Kidney epithelial cell (primary cell): ENCODE measurements around the gene ETS2. TPM values are rescaled to one million over a fixed set of nuclear protein-coding genes. Genes with fewer than 3 reads are reported as not detected.

Source experiments
- DNase-seq: peaks from one replicate; pipeline ENCODE4 v3.0.0-alpha.2; 2010; ENCODE audit warnings: low read depth
- H3K27me3 ChIP-seq: 2 replicates; pipeline ENCODE4 v1.6.0; 2011; ENCODE audit warnings: low read length; ENCODE audit not compliant: control insufficient read depth, insufficient read depth
- H3K36me3 ChIP-seq: 2 replicates; pipeline ENCODE4 v1.5.1; 2011; ENCODE audit warnings: low read length; ENCODE audit not compliant: control insufficient read depth, insufficient read depth
- H3K4me3 ChIP-seq: 2 replicates; pipeline ENCODE4 v1.5.1; 2011; ENCODE audit warnings: low read depth, mild to moderate bottlenecking, control low read depth, low read length
- CTCF ChIP-seq: IDR thresholded peaks from 2 replicates; pipeline ENCODE4 v1.5.1; 2011; ENCODE audit warnings: mild to moderate bottlenecking, moderate library complexity, low read length, control low read depth, inconsistent platforms; ENCODE audit not compliant: insufficient read depth, poor library complexity, severe bottlenecking
- total RNA-seq: library from RNA; depleted of rRNA; stranded (reverse); fragments of >200 nt; gene quantifications from 2 replicates; pipeline ENCODE4 v1.2.3, GENCODE V29; 2015

The ETS2 gene
- total RNA-seq, 1 donor from 2014 or later: 41.2 TPM

GRCh38 chr21:38804789-38805327, 871 bp upstream of the ETS2 start:
- peak; percentile 75 for TF ChIP-seq CTCF
- no peak for DNase-seq
- no peaks in the 10 kb centered on the region for H3K36me3 ChIP-seq
- H3K4me3 ChIP-seq: peak overlapping the region; percentile 61
- H3K27me3 ChIP-seq: no peaks in the 10 kb centered on the region

DNA sequence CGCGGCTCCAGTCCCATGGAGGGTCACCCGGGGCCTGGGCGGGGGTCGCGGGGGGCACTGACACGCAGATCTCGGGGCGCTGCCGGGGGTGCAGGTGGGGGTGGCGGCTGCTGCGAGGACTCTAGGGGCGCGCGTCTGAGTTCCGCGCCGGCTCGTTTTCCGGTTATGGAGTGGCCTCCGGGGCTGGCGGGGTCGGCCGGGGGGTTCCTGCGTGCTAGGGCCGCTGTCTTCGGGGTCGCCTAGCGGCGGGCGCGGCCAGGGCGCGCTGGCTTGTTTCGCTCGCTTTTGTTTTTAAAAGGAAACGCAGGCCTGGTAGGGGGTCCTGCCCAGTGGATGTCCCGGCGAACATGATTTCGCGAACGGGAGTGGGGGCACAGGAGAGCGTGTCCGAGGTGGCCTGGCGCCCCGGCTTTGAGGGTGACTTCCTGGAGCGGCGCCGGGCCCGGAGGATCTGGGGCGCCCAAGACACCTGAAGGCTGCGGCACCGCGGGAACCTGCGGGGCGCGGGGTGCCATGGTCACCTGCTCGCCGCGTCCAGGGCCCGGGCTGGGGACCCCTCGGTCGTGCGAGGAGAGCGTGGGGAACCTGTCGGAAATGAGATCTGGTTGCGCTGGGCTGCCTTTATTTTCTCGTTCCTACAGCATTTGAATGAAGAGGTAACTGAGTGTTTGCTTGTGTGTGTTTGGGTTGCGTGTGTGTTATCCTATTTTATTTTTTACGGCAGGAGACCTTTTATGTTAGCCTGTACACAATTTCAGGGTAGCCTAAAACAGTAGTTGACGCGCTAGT, 618 bp downstream of the ETS2 start:
- TF ChIP-seq CTCF: no peak
- no peaks in the 10 kb centered on the region for H3K27me3 ChIP-seq
- H3K36me3 ChIP-seq: no peaks in the 10 kb centered on the region
- H3K4me3 ChIP-seq: peak overlapping the region; percentile 61
- DNase-seq: no peak

DNA sequence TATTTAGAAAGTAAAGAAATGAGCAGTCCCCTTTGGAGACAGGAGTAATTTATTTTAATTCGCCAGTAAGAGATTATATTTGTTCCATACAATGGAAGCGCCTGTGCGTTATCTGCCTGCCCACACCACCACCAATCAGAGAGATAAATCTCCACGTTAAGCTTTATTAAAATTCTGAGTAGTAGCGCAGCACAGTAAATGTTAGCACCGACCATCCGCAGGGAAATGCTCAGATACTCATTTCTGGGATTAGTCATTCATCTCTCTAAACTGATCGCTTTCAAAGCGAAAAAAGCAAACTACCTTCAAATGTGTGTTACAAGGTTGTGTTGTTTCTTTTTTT, 1.2 kb downstream of the ETS2 start:
- Histone ChIP-seq H3K36me3 (no peaks in the 10 kb centered on the region), H3K27me3 (no peaks in the 10 kb centered on the region), H3K4me3 (peak overlapping the region; percentile 61)
- TF ChIP-seq CTCF: no peak
- DNase-seq: no peak

GRCh38 chr21:38807441-38807871, 1.7 kb downstream of the ETS2 start:
- no peaks in the 10 kb centered on the region for H3K27me3 ChIP-seq
- H3K4me3 ChIP-seq: peak overlapping the region; percentile 61
- no peak for DNase-seq
- TF ChIP-seq CTCF: no peak
- no peaks in the 10 kb centered on the region for H3K36me3 ChIP-seq

DNA sequence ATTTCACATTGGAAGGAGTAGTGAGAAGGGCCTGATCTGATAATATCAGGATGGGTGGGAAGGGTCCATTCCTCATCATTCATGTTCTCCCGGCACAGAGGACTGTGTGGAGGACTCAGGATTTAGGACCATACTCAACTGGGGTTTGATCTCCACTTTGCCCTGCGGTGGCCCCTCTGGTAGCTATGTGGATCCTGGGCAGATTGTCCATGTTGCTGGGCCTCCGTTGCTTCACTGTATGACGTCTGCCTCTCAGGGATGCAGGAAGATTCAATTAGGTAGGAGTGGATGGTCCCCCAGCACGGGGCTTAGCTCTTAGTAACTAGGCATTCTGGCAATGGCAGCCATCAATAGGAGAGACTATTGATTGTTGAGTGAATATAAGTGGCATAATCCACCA, 2.3 kb downstream of the ETS2 start:
- no peaks in the 10 kb centered on the region for H3K36me3 ChIP-seq
- no peak overlapping the region for H3K4me3 ChIP-seq
- DNase-seq: no peak

More for the DNA sequence above, 2.3 kb downstream of the ETS2 start:
- TF ChIP-seq CTCF: no peak
- no peaks in the 10 kb centered on the region for H3K27me3 ChIP-seq
